Loucy (cell line): ENCODE data around the gene PFDN2.
A peak's percentile ranks its signal among the peaks of the same experiment; 100 is the strongest.

ENCODE experiments used
- H2AFZ ChIP-seq: fragments of 200-600 bp; sonication (generic); 2 replicates; pipeline ENCODE4 v1.6.0; 2016; ENCODE audit warnings: antibody characterized with exemption, mild to moderate bottlenecking, low read length, moderate library complexity
- H3F3A ChIP-seq: fragments of 200-600 bp; 2 replicates; pipeline ENCODE4 v1.6.0; 2016; ENCODE audit warnings: antibody characterized with exemption, low read depth, mild to moderate bottlenecking
- H3K27me3 ChIP-seq: fragments of 200-600 bp; sonication (generic); 2 replicates; pipeline ENCODE4 v1.6.1; 2014; ENCODE audit warnings: low read length, mild to moderate bottlenecking; ENCODE audit not compliant: insufficient read depth, poor library complexity, severe bottlenecking
- H3K36me3 ChIP-seq: fragments of 200-600 bp; sonication (generic); 2 replicates; pipeline ENCODE4 v1.6.1; 2016; ENCODE audit warnings: low read length; ENCODE audit not compliant: insufficient read depth
- H3K4me1 ChIP-seq: fragments of 200-600 bp; sonication (generic); 2 replicates; pipeline ENCODE4 v1.5.1; 2014; ENCODE audit warnings: low read length, mild to moderate bottlenecking; ENCODE audit not compliant: insufficient read depth, poor library complexity, severe bottlenecking
- H3K4me2 ChIP-seq: fragments of 200-600 bp; sonication (generic); 2 replicates; pipeline ENCODE4 v1.6.0; 2014; ENCODE audit warnings: antibody characterized with exemption, low read length, low read depth, mild to moderate bottlenecking; ENCODE audit not compliant: poor library complexity, severe bottlenecking
- H3K4me3 ChIP-seq: fragments of 200-600 bp; sonication (generic); 2 replicates; pipeline ENCODE4 v1.5.1; 2014; ENCODE audit warnings: low read length, mild to moderate bottlenecking, mixed read lengths; ENCODE audit not compliant: poor library complexity, severe bottlenecking
- H3K79me2 ChIP-seq: fragments of 200-600 bp; sonication (generic); 2 replicates; pipeline ENCODE4 v1.6.1; 2014; ENCODE audit warnings: low read length; ENCODE audit not compliant: insufficient read depth
- H3K9ac ChIP-seq: fragments of 200-600 bp; sonication (generic); 2 replicates; pipeline ENCODE4 v1.6.0; 2014; ENCODE audit warnings: mild to moderate bottlenecking, low read depth, low read length, moderate library complexity; ENCODE audit not compliant: poor library complexity, severe bottlenecking
- H3K9me2 ChIP-seq: fragments of 200-600 bp; sonication (generic); replicated peaks from 2 replicates; pipeline ENCODE4 v1.6.1; 2016; ENCODE audit warnings: low read depth, low read length, mixed read lengths
- H3K9me3 ChIP-seq: fragments of 200-600 bp; sonication (generic); 2 replicates; pipeline ENCODE4 v1.6.1; 2014; ENCODE audit warnings: mild to moderate bottlenecking, antibody characterized with exemption, low read length, low read depth; ENCODE audit not compliant: insufficient read depth
- H4K20me1 ChIP-seq: fragments of 200-600 bp; sonication (generic); 2 replicates; pipeline ENCODE4 v1.6.0; 2014; ENCODE audit warnings: antibody characterized with exemption, low read length, mild to moderate bottlenecking; ENCODE audit not compliant: insufficient read depth, poor library complexity, severe bottlenecking
- EZH2phosphoT487 ChIP-seq: fragments of 200-600 bp; IDR thresholded peaks from 2 replicates; pipeline ENCODE4 v1.6.1; 2018; ENCODE audit warnings: antibody characterized with exemption, mild to moderate bottlenecking, moderate library complexity, borderline replicate concordance
- TF ChIP-seq, protein P1 (sequence below): fragments of 200-600 bp; sonication (generic); conservative IDR thresholded peaks from 2 replicates; pipeline ENCODE4 v1.5.1; 2014; ENCODE audit warnings: mild to moderate bottlenecking, antibody characterized with exemption, low read length

The PFDN2 gene

DNA sequence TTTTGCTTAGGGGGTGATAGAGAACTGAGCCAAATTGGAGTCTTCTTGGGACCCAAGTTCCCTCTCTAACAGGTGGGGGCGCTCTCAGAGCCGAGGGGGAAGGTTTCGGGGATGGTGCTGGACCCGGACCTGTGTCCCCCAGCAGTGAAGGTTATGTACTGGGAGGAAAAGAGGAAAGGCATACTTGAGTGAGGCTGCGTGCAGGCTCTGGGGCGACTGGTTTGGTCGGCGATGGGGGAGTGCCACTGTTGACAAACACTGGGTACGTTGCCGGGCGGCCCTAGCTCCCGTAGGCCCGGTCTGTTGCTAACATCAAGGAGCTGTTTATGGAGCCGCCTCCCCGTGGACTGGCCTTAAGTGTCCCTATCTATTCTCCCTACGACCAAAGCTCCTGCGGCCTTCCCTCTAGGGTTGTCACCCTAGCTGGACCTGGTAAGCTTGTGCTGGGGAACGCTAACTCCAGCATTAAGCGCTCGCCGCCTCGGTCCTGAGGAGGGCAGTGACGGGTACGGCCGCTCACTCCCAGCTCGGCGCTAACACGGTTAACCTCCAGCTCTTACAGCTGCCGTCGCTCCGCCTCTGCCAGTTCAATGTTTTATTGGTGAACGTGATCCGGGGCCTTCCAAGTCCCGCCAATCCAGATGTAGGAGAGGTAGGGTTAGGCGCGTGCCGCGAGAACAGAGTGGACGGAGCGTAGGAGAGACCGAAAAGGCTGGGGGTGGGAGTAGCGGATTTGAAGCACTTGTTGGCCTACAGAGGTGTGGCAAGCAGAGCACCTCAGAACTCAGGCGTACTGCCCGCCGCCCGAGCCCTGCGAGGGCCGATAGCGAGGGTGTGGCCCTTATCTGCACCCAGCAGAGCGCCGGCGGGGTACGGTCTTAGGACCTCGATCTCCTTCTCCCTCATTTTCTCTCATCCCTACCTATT is 48.2 kb upstream of the PFDN2 start, which contains the start of gene PPOX:
PPOX (plus strand) TSS at position 685 of the 927 bp plus-strand sequence. CDS start 422 bp downstream, outside the sequence.
- Histone ChIP-seq H3F3A (no peaks in the 10 kb centered on the region), H3K36me3 (peaks cover 7% of the 10 kb centered on the region; the same call in 1 of the 2 replicates), H2AFZ (peak within 1 kb of the TSS; percentile 76), H3K4me1 (peaks cover 14% of the 10 kb centered on the region), H3K4me2 (peak within 1 kb of the TSS; percentile 89), H3K9ac (peak within 1 kb of the TSS; percentile 83), H3K79me2 (peaks cover 11% of the 10 kb centered on the region; the same call in 1 of the 2 replicates), H3K9me3 (no peaks in the 10 kb centered on the region), H3K9me2 (no peaks in the 10 kb centered on the region), H3K27me3 (no peaks in the 10 kb centered on the region), H4K20me1 (no peaks in the 10 kb centered on the region), H3K4me3 (peak within 1 kb of the TSS; percentile 88)
- TF ChIP-seq, protein P1, sequence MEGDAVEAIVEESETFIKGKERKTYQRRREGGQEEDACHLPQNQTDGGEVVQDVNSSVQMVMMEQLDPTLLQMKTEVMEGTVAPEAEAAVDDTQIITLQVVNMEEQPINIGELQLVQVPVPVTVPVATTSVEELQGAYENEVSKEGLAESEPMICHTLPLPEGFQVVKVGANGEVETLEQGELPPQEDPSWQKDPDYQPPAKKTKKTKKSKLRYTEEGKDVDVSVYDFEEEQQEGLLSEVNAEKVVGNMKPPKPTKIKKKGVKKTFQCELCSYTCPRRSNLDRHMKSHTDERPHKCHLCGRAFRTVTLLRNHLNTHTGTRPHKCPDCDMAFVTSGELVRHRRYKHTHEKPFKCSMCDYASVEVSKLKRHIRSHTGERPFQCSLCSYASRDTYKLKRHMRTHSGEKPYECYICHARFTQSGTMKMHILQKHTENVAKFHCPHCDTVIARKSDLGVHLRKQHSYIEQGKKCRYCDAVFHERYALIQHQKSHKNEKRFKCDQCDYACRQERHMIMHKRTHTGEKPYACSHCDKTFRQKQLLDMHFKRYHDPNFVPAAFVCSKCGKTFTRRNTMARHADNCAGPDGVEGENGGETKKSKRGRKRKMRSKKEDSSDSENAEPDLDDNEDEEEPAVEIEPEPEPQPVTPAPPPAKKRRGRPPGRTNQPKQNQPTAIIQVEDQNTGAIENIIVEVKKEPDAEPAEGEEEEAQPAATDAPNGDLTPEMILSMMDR: peak; percentile 83
- TF ChIP-seq EZH2phosphoT487: no peak

DNA sequence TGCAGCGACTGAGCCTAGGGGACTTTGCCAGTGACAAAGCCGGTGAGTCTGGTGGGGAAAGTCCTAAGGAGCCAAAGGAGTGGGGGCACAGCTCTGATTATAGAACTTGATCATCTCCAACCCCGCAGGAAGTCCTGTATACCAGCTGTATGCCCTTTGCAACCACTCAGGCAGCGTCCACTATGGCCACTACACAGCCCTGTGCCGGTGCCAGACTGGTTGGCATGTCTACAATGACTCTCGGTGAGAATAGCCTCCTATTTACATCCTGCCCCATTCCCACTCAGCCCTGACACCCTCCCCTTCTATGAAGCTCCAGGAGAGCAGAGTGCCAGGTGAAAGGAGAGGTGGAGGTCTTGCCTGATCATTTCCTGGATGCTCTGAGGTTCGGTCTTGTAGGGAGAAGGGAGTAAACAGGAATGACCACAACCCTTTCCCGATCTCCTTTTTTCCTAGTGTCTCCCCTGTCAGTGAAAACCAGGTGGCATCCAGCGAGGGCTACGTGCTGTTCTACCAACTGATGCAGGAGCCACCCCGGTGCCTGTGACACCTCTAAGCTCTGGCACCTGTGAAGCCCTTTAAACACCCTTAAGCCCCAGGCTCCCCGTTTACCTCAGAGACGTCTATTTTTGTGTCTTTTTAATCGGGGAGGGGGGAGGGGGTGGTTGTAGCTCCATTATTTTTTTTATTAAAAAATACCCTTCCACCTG is 47.2 kb upstream of the PFDN2 start:
- Histone ChIP-seq H3K9me3 (no peaks in the 10 kb centered on the region), H2AFZ (no peak overlapping the region), H3F3A (no peaks in the 10 kb centered on the region), H4K20me1 (no peaks in the 10 kb centered on the region), H3K4me2 (peak overlapping the region; percentile 89), H3K36me3 (no peaks in the 10 kb centered on the region), H3K27me3 (no peaks in the 10 kb centered on the region), H3K4me3 (peak overlapping the region; percentile 88), H3K79me2 (peaks cover 21% of the 10 kb centered on the region), H3K9ac (peak overlapping the region; percentile 62), H3K4me1 (peaks cover 24% of the 10 kb centered on the region), H3K9me2 (no peaks in the 10 kb centered on the region)
- TF ChIP-seq, protein P1: no peak
- no peak for TF ChIP-seq EZH2phosphoT487

DNA sequence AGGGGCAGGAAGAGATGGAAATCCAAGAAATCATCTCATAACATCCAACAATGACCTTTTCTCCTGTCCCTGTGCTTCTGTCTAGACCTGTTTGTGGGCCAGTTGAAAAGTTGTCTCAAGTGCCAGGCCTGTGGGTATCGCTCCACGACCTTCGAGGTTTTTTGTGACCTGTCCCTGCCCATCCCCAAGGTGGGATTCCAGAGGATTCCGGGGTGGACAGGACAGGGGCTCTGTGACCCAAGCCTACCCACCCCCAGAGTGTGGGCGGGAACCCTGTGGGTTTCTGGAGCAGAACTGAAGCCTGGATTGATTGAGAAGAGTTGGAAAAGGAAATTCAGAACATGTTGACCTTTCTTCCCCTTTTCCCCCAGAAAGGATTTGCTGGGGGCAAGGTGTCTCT is 46.0 kb upstream of the PFDN2 start:
- Histone ChIP-seq H3K36me3 (no peaks in the 10 kb centered on the region; the same call in 1 of the 2 replicates), H3K4me2 (no peak overlapping the region), H3K4me1 (peaks cover 32% of the 10 kb centered on the region), H4K20me1 (no peaks in the 10 kb centered on the region), H3K9ac (no peak overlapping the region), H3F3A (no peaks in the 10 kb centered on the region), H3K9me2 (no peaks in the 10 kb centered on the region), H3K79me2 (peaks cover 28% of the 10 kb centered on the region), H3K27me3 (no peaks in the 10 kb centered on the region), H2AFZ (no peak overlapping the region), H3K4me3 (no peak overlapping the region), H3K9me3 (no peaks in the 10 kb centered on the region)
- TF ChIP-seq EZH2phosphoT487: no peak
- TF ChIP-seq, protein P1: no peak
